Astrocyte (in vitro differentiated cells and primary cell): ENCODE data around the gene GYPC. TPM values are rescaled to one million over a fixed set of nuclear protein-coding genes. Genes with fewer than 3 reads are reported as not detected.

Source experiments
- DNase-seq: peaks from one replicate; pipeline ENCODE4 v3.0.0-alpha.2; 2010; ENCODE audit warnings: low read depth
- FAIRE-seq: peaks from 2 replicates; lab custom pipeline; 2011; peaks lifted over from hg19 to GRCh38; lab: Jason Lieb, UNC
- H2AFZ ChIP-seq: 2 replicates; pipeline ENCODE4 v1.6.0; 2012; ENCODE audit warnings: low read depth, low read length, inconsistent platforms
- H3K27ac ChIP-seq: 2 replicates; pipeline ENCODE4 v1.5.1; 2011; ENCODE audit warnings: low read depth, low read length, inconsistent platforms
- H3K27me3 ChIP-seq: 2 replicates; pipeline ENCODE4 v1.6.0; 2011; ENCODE audit warnings: low read length, inconsistent platforms; ENCODE audit not compliant: insufficient read depth
- H3K36me3 ChIP-seq: 2 replicates; pipeline ENCODE4 v1.5.1; 2011; ENCODE audit warnings: low read length, inconsistent platforms; ENCODE audit not compliant: insufficient read depth
- H3K4me1 ChIP-seq: 2 replicates; pipeline ENCODE4 v1.5.1; 2011; ENCODE audit warnings: low read length, inconsistent platforms; ENCODE audit not compliant: insufficient read depth
- H3K4me2 ChIP-seq: 2 replicates; pipeline ENCODE4 v1.6.0; 2012; ENCODE audit warnings: low read length, inconsistent platforms
- H3K4me3 ChIP-seq: 2 replicates; pipeline ENCODE4 v1.5.1; 2011; ENCODE audit warnings: low read depth, mild to moderate bottlenecking, low read length, inconsistent platforms; ENCODE audit not compliant: insufficient read depth
- H3K79me2 ChIP-seq: 2 replicates; pipeline ENCODE4 v1.6.0; 2012; ENCODE audit warnings: mild to moderate bottlenecking, low read length, inconsistent platforms; ENCODE audit not compliant: insufficient read depth
- H3K9ac ChIP-seq: 2 replicates; pipeline ENCODE4 v1.6.0; 2012; ENCODE audit warnings: mild to moderate bottlenecking, low read length, inconsistent platforms
- H3K9me3 ChIP-seq: 2 replicates; pipeline ENCODE4 v1.5.1; 2012; ENCODE audit warnings: low read depth, mild to moderate bottlenecking, low read length, inconsistent platforms; ENCODE audit not compliant: insufficient read depth
- H4K20me1 ChIP-seq: 2 replicates; pipeline ENCODE4 v1.6.0; 2012; ENCODE audit warnings: low read length, inconsistent platforms; ENCODE audit not compliant: insufficient read depth
- H3K27ac Mint-ChIP-seq: one replicate; pipeline ENCODE4 v1.8.0; 2021; ENCODE audit warnings: mild to moderate bottlenecking, mixed read lengths; ENCODE audit not compliant: unreplicated experiment
- H3K27me3 Mint-ChIP-seq: one replicate; pipeline ENCODE4 v1.8.0; 2021; ENCODE audit warnings: low read depth, mixed read lengths; ENCODE audit not compliant: unreplicated experiment
- H3K36me3 Mint-ChIP-seq: one replicate; pipeline ENCODE4 v1.8.0; 2021; ENCODE audit warnings: low read depth, mixed read lengths; ENCODE audit not compliant: unreplicated experiment
- H3K4me1 Mint-ChIP-seq: one replicate; pipeline ENCODE4 v1.8.0; 2021; ENCODE audit warnings: low read depth, mixed read lengths; ENCODE audit not compliant: unreplicated experiment
- H3K4me3 Mint-ChIP-seq: one replicate; pipeline ENCODE4 v1.8.0; 2021; ENCODE audit warnings: mild to moderate bottlenecking, moderate library complexity, mixed read lengths; ENCODE audit not compliant: unreplicated experiment
- H3K9me3 Mint-ChIP-seq: one replicate; pipeline ENCODE4 v1.8.0; 2021; ENCODE audit warnings: mild to moderate bottlenecking, mixed read lengths; ENCODE audit not compliant: unreplicated experiment
- CTCF ChIP-seq: IDR thresholded peaks from 2 replicates; pipeline ENCODE4 v1.5.1; 2011; ENCODE audit warnings: low read depth, mild to moderate bottlenecking, inconsistent platforms, low read length, moderate library complexity; ENCODE audit not compliant: insufficient read depth
- EZH2 ChIP-seq: IDR thresholded peaks from 2 replicates; pipeline ENCODE4 v1.6.1; 2012; ENCODE audit warnings: mild to moderate bottlenecking, low read length, inconsistent platforms; ENCODE audit not compliant: insufficient read depth
- total RNA-seq: library from RNA; stranded (reverse); gene quantifications from 2 replicates; pipeline ENCODE4 v1.2.1, GENCODE V29; 2021

GYPC gene
- total RNA-seq, 1 donor from 2014 or later, result 29.3 TPM

DNA sequence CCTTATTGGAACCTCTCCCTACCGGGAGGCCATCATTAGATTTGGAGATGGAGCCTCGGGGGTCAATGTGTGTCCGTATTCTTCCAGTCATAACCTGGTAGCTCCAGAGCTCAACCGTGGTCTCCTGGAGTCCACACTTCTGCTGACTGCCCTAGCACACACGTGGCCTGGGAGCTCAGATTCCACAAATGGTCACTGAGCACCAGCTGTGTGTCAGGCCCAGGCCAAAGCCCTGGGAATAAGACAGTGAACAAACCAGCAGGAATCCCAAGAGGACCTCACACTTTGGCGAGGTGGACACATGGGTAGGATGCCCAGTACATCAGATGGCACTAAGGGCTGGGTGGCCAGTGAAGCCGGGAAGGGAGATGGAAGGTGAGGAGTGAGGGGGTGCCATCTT lies 15.5 kb downstream of the GYPC start:
- peaks cover 19% of the 10 kb centered on the region for H3K36me3 Mint-ChIP-seq

DNA sequence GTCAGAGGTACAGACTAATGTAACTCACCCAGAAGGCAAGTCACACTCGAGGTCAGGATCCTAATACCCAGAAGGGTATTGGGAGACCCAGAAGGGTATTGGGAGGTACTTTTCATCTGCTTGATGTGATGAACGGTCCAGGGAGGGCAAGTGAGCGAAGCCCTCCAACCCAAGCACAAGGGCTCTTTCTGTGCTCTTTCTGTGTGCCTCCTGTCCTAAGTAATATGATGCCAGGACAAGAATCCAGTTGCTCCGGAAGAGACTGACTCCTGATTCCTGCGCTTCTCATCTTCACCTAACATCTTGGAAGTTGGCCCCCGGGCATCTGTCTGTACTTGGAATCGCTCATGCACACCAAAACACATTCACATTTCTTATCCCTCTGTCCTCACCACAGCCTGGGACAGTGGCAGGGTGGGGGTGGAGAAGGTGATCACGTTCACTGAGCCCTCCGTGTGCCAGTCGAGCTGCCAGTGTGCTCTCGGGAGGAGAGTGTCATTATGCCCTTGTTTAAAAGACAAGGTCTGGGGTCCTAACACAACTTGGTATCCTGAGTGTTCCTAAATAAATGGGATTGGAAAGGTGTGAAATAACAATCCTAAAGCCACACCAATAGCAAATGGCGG lies 17.1 kb downstream of the GYPC start:
- Histone ChIP-seq H3K9me3 (peaks cover 3% of the 10 kb centered on the region), H3K36me3 (no peaks in the 10 kb centered on the region), H3K4me3 (no peak overlapping the region), H3K79me2 (no peaks in the 10 kb centered on the region), H4K20me1 (peaks cover 23% of the 10 kb centered on the region), H3K27me3 (no peaks in the 10 kb centered on the region), H3K27ac (no peak overlapping the region), H2AFZ (no peak overlapping the region), H3K4me2 (no peak overlapping the region), H3K4me1 (no peaks in the 10 kb centered on the region), H3K9ac (no peak overlapping the region)
- Mint-ChIP-seq H3K36me3 (peaks cover 17% of the 10 kb centered on the region), H3K4me3 (no peak overlapping the region), H3K27me3 (peaks cover 2% of the 10 kb centered on the region), H3K27ac (no peak overlapping the region), H3K9me3 (peaks cover 10% of the 10 kb centered on the region), H3K4me1 (no peaks in the 10 kb centered on the region)
- FAIRE-seq (no peak), DNase-seq (no peak)
- TF ChIP-seq CTCF (no peak), EZH2 (no peak)

More for the DNA sequence above, 15.5 kb downstream of the GYPC start:
- H4K20me1 ChIP-seq, result peaks cover 15% of the 10 kb centered on the region
- peaks cover 10% of the 10 kb centered on the region for H3K9me3 Mint-ChIP-seq
- no peak for FAIRE-seq
- H3K4me1 Mint-ChIP-seq, result no peaks in the 10 kb centered on the region
- H2AFZ ChIP-seq, result no peak overlapping the region
- no peak overlapping the region for H3K4me3 Mint-ChIP-seq
- H3K27me3 ChIP-seq, result no peaks in the 10 kb centered on the region
- peaks cover 2% of the 10 kb centered on the region for H3K27me3 Mint-ChIP-seq
- no peaks in the 10 kb centered on the region for H3K79me2 ChIP-seq
- H3K27ac ChIP-seq, result no peak overlapping the region
- H3K9ac ChIP-seq, result no peak overlapping the region
- no peak for DNase-seq
- no peak overlapping the region for H3K4me3 ChIP-seq
- H3K9me3 ChIP-seq, result peaks cover 3% of the 10 kb centered on the region
- TF ChIP-seq CTCF (no peak), EZH2 (no peak)
- no peak overlapping the region for H3K4me2 ChIP-seq
- H3K27ac Mint-ChIP-seq, result no peak overlapping the region
- no peaks in the 10 kb centered on the region for H3K36me3 ChIP-seq
- no peaks in the 10 kb centered on the region for H3K4me1 ChIP-seq

GRCh38 chr2:126674075-126674744 lies 18.3 kb downstream of the GYPC start:
- Mint-ChIP-seq H3K4me3 (no peak overlapping the region), H3K4me1 (no peaks in the 10 kb centered on the region), H3K9me3 (peaks cover 10% of the 10 kb centered on the region), H3K27me3 (peaks cover 2% of the 10 kb centered on the region), H3K36me3 (peaks cover 19% of the 10 kb centered on the region), H3K27ac (no peak overlapping the region)
- Histone ChIP-seq H3K4me3 (no peak overlapping the region), H2AFZ (no peak overlapping the region), H3K27ac (no peak overlapping the region), H3K36me3 (no peaks in the 10 kb centered on the region), H3K4me1 (no peaks in the 10 kb centered on the region), H3K79me2 (no peaks in the 10 kb centered on the region), H3K27me3 (no peaks in the 10 kb centered on the region), H3K4me2 (no peak overlapping the region), H3K9ac (no peak overlapping the region), H3K9me3 (peaks cover 3% of the 10 kb centered on the region), H4K20me1 (peaks cover 23% of the 10 kb centered on the region)
- FAIRE-seq, result no peak
- DNase-seq, result no peak
- TF ChIP-seq CTCF (no peak), EZH2 (no peak)
